Hypothalamus (tissue), 51 donors: ENCODE results near the gene KCNT1.
A peak's percentile ranks its signal among the peaks of the same experiment; 100 is the strongest.

Experiments used
- DNase-seq, 51 donors: peaks; one replicate each; lab custom pipeline; 2025; lab: John Stamatoyannopoulos, UW

KCNT1 gene

GRCh38 chr9:135792268-135793128 lies 90.5 kb downstream of the KCNT1 start:
- DNase-seq: no peak

- no peak for DNase-seq
These were observed 91.5 kb downstream of the KCNT1 start for GRCh38 chr9:135793221-135794056.

GRCh38 chr9:135794057-135794335 lies 92.0 kb downstream of the KCNT1 start:
- DNase-seq: no peak

- DNase-seq: no peak
These were observed 92.4 kb downstream of the KCNT1 start for GRCh38 chr9:135794361-135794885.

GRCh38 chr9:135795391-135795790 lies 93.4 kb downstream of the KCNT1 start:
- no peak for DNase-seq

GRCh38 chr9:135796784-135797485 lies 95.0 kb downstream of the KCNT1 start:
- DNase-seq: no peak

GRCh38 chr9:135797507-135798262 lies 95.7 kb downstream of the KCNT1 start:
- peak in 26 of 51 donors; percentile 3 to 57 (median 19) for DNase-seq

- DNase-seq: no peak
These were observed 96.2 kb downstream of the KCNT1 start for GRCh38 chr9:135798263-135798585.

GRCh38 chr9:135799261-135799660 lies 97.3 kb downstream of the KCNT1 start:
- DNase-seq: no peak

GRCh38 chr9:135801070-135801469 lies 99.1 kb downstream of the KCNT1 start:
- DNase-seq: no peak

- DNase-seq: no peak
These were observed 101.0 kb downstream of the KCNT1 start for GRCh38 chr9:135802876-135803419.

- DNase-seq: no peak
These were observed 101.5 kb downstream of the KCNT1 start for GRCh38 chr9:135803441-135803840.

- peak in 1 of 51 donors; percentile 38 for DNase-seq
These were observed 102.8 kb downstream of the KCNT1 start for GRCh38 chr9:135804581-135805421.

- no peak for DNase-seq
These were observed 103.5 kb downstream of the KCNT1 start for GRCh38 chr9:135805422-135806022.

GRCh38 chr9:135809166-135809565 lies 107.2 kb downstream of the KCNT1 start:
- DNase-seq: no peak

- DNase-seq: no peak
These were observed 109.0 kb downstream of the KCNT1 start for GRCh38 chr9:135810806-135811575.

GRCh38 chr9:135811801-135812200 lies 109.8 kb downstream of the KCNT1 start:
- DNase-seq: peak in 15 of 51 donors; percentile 7 to 46 (median 18)

- DNase-seq: no peak
These were observed 111.0 kb downstream of the KCNT1 start for GRCh38 chr9:135812961-135813360.
